Stimulated activated effector memory CD8-positive, alpha-beta T cell treated with anti-CD3 and anti-CD28 coated beads, Interleukin-12 subunit alpha, Interleukin-12 subunit beta, amount 100 ng/mL, for 72 hours (primary cell): ENCODE measurements around the gene TOPAZ1.
"Not testable (repeated sequence)": the region's sequence is repeated elsewhere in the genome, so short reads cannot be mapped to it uniquely, and the experiment has no call there.

Source experiments
- ATAC-seq: fragments of 150-1000 bp; cut with Tn5 transposase; 2 replicates; pipeline ENCODE4 v1.10.0; 2021
- DNase-seq, 2 donors: peaks; one replicate each; pipeline ENCODE4 v3.0.0; 2021 to 2022; ENCODE audit warnings: low spot score in 2 of 2
- H3K27ac Mint-ChIP-seq: one replicate; pipeline ENCODE4 v1.8.0; 2022; ENCODE audit warnings: mild to moderate bottlenecking, mixed read lengths
- H3K36me3 Mint-ChIP-seq: one replicate; pipeline ENCODE4 v1.8.0; 2022; ENCODE audit warnings: mild to moderate bottlenecking, mixed read lengths
- H3K4me1 Mint-ChIP-seq: one replicate; pipeline ENCODE4 v1.8.0; 2022; ENCODE audit warnings: mixed read lengths
- H3K4me3 Mint-ChIP-seq: one replicate; pipeline ENCODE4 v1.8.0; 2022; ENCODE audit warnings: mild to moderate bottlenecking, mixed read lengths
- H3K9me3 Mint-ChIP-seq: one replicate; pipeline ENCODE4 v1.8.0; 2022; ENCODE audit warnings: mixed read lengths

Gene TOPAZ1

DNA sequence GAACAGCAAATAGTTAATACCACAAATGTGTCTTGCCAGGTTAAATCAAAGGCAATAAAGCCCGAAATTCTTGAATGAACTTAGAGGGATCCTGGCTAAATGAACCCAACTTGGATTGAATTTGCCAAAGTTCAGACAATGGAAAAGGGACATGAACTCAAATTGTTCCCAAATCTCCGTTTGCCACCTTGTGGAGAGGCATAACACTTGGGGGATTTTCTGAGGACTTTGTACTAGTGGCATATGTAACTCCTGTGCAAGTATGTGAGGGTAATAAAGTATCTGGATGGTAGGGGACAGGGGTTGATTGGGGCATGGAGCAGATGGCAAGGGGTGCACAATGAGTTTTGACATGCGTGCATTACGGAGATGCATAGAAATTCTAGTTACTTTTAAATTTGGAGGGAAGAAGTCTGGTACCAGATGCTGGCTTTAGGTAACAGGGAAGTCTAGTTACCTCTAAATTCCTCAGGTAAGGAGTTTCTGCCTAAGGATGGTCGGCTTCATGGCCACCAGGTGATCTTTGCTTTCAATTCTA is 95.6 kb downstream of the TOPAZ1 start:
- no peak for ATAC-seq
- no peak for DNase-seq
- H3K4me3 Mint-ChIP-seq: peak overlapping the region; percentile 93
- H3K27ac Mint-ChIP-seq: peak overlapping the region; percentile 96
- peaks cover 22% of the 10 kb centered on the region for H3K4me1 Mint-ChIP-seq
- peaks cover 21% of the 10 kb centered on the region for H3K36me3 Mint-ChIP-seq
- H3K9me3 Mint-ChIP-seq: no peaks in the 10 kb centered on the region

DNA sequence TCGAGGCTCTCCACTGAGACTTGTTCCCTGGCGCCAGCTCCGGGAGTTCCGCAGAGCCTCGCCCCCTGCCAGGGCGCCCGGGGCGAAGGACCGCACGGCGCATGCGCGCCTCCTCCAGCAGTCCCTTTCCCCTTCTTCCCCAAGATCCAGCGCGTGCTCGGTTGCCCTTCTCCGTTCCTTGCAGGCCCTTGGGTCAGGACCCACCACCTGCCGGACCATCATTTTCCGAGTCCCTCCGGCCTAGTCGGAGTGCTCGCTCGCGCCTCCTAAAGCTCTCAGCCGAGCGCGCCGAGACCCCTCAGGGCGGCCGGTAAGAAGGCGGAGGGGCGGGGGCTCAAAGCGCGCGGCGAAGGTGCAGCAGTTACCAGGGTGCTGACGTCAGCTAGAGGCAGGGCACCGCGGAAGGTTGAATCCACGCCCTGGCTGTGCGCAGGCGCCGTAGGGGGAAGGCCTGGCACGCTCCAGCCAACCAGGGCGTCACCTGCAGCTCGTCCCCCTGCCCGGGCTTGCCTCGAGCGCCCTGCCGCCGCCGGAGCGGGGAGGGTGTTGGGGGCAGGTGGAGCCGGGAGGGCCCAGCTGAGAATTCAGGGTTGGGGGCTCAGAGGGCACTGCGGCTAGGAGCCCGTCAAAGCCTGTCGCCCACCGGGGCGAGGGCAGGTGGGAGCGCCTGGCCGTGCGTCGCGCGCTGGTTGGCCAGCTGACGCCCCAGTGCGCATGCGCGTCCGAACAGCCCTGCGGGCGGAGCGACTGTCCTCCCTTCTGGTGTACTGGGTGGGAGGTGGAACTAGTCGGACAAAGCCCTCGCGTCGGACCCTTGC is 96.5 kb downstream of the TOPAZ1 start, which contains the start of gene TCAIM:
TCAIM (plus strand) TSS at position 757 of the 818 bp plus-strand sequence. CDS start 16,017 bp downstream, outside the sequence.
- ATAC-seq (peak; percentile 97), DNase-seq (peak; percentile 97 to 99)
- H3K9me3 Mint-ChIP-seq: no peaks in the 10 kb centered on the region
- peaks cover 21% of the 10 kb centered on the region for H3K36me3 Mint-ChIP-seq
- peak within 1 kb of the TSS; percentile 96 for H3K27ac Mint-ChIP-seq
- H3K4me3 Mint-ChIP-seq: peak within 1 kb of the TSS; percentile 93
- peaks cover 22% of the 10 kb centered on the region for H3K4me1 Mint-ChIP-seq

DNA sequence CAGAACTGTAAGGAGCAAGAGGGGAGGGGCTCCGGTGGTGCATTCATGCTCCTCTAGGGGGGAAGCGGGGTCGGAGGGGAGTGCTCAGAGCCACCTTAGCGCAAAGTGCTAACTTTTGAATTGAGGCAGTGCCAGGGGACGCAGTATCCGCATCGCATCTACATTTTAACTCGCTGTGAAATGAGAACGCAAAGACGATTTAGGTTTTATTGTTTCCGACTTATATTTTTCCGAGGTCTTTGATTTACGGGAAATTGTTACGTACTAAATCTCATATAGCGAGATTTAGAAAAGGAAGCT is 97.1 kb downstream of the TOPAZ1 start:
- no peaks in the 10 kb centered on the region for H3K9me3 Mint-ChIP-seq
- no peak for ATAC-seq
- H3K4me3 Mint-ChIP-seq: peak overlapping the region; percentile 93
- H3K4me1 Mint-ChIP-seq: peaks cover 22% of the 10 kb centered on the region
- H3K36me3 Mint-ChIP-seq: peaks cover 21% of the 10 kb centered on the region
- no peak for DNase-seq
- peak overlapping the region; percentile 96 for H3K27ac Mint-ChIP-seq

DNA sequence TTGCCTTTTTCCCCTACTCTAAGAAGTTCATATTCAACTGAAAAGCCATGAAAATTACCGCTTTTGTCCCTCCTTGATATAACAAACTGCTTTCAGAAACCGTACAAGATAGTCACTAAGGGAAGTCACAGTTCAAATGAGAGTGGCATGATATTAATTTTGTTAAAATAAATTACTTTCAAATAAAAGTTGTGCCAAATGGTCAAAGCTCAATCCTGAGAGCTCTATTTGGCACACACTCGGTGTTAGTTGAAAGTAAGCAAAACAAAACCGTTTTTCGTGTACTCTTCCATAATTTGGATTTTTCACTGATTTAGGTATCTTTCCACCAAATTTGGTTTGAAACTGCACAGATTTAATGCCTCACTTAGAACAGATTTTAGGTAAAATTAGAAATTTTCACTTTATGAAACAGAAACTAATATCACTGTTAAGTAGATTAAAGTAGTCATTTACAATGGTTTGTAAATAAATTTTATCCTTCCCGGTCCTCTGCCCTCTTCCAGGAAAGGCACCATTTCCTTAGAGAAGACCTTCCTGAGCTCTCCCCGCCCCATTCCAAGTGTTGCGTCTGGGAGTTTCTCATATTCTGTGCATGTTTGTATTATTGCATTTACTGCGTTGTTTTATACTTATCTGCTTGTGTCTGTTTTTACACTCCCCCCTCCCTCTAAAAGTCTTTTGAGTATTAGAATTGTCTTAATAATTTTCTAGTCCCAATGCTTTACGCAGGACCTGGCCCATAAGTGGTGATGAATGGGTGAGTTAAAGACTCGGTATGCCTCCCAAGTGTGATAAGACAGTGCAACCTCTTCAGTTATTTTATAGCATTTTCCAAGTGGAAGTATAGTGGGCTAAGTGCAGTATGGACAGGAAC is 97.7 kb downstream of the TOPAZ1 start:
- Mint-ChIP-seq H3K36me3 (peaks cover 21% of the 10 kb centered on the region), H3K4me3 (peak overlapping the region; percentile 93), H3K4me1 (peaks cover 22% of the 10 kb centered on the region), H3K9me3 (no peaks in the 10 kb centered on the region), H3K27ac (peak overlapping the region; percentile 96)
- no peak for DNase-seq
- no peak for ATAC-seq

DNA sequence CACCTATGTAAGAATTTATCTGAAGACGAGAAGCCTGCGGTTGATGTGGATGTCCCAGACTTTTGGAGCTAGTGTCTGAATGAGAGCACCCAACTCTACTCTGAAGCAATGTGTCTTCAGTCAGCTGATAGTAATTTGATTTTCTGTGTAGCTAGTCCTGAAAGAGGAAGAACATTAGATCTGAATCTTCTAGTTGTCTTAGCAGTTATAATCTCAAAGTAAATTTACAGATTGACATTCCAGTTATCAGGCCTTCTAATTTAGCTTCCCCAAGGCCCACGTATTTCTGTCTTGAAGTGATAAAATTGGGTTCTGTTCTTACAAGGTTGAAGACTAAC is 98.3 kb downstream of the TOPAZ1 start:
- Mint-ChIP-seq H3K4me3 (peak overlapping the region; percentile 93), H3K4me1 (peaks cover 22% of the 10 kb centered on the region), H3K27ac (no peak overlapping the region), H3K36me3 (peaks cover 21% of the 10 kb centered on the region), H3K9me3 (no peaks in the 10 kb centered on the region)
- DNase-seq (no peak), ATAC-seq (no peak)

DNA sequence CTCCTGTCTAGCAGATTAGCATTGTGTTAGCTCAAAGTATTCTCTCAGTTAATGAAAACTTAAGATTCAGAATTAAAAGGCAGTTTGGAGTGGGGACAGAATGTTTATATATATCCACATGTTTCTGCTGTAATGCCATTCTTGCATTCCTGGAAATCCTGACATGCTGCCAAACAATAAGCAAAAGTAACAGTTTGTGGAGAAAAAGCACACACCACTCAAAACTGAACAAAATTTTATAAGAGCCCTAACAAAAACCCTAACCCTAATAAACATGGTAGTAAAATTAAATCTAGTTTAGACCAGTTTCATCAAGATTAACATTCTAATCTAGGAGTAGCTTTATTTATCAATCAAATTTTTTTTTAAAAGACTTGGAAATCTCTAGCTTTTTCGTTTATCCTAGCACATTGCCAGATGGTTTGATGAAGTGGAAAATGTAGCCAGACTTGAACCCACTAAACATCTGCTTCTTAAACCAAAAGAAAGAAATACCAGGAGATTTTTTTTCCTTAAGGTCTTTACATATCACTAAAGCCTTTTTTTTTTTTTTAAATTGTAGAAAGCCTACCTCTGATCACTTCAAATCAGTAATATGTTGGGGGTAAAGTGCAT is 100.6 kb downstream of the TOPAZ1 start:
- Mint-ChIP-seq H3K27ac (no peak overlapping the region), H3K4me1 (peaks cover 19% of the 10 kb centered on the region), H3K4me3 (no peak overlapping the region), H3K36me3 (peaks cover 19% of the 10 kb centered on the region), H3K9me3 (no peaks in the 10 kb centered on the region)
- DNase-seq (no peak), ATAC-seq (no peak)

DNA sequence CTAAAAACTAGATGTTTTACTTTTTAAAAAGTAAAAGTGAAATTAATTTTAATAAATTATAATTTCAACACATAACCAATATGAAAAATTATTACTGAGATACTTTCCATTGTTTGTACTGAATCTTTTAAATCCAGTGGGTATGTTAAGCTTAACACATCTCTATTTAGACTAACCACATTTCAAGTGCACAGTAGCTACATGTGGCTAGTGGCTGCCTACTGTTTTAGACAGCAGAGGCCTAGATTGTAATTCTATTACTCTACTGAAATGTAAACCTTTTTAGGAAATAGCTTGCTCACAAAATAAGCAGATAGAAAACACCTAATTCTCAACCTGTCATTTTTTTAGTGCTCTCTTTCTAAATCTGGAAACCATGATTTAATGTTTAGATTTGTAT is 101.7 kb downstream of the TOPAZ1 start:
- ATAC-seq (no peak), DNase-seq (no peak)
- Mint-ChIP-seq H3K9me3 (no peaks in the 10 kb centered on the region), H3K27ac (no peak overlapping the region), H3K4me3 (no peak overlapping the region), H3K4me1 (peaks cover 13% of the 10 kb centered on the region), H3K36me3 (peaks cover 8% of the 10 kb centered on the region)

DNA sequence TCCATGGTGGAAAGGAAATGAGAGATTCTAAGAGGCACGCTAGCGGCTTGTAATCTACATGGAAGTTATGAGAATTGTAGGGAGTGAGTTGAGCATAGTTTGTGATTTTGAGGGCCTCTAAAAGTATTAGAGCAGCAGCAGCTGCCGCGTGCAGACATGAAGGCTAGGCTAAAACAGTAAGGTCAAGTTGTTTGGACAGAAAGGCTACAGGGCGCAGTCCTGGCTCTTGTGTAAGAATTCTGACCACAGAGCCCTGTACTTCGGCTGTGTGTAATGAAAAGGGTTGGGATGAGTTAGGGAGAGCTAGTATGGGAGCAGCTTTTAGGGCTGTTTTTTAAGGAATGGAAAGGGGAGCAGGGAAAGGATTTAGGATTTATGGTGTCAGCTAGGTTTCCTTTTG is 104.9 kb downstream of the TOPAZ1 start:
- H3K4me1 Mint-ChIP-seq: peaks cover 20% of the 10 kb centered on the region
- H3K36me3 Mint-ChIP-seq, H3K9me3 Mint-ChIP-seq, H3K27ac Mint-ChIP-seq, DNase-seq, ATAC-seq, H3K4me3 Mint-ChIP-seq: not testable (repeated sequence)

DNA sequence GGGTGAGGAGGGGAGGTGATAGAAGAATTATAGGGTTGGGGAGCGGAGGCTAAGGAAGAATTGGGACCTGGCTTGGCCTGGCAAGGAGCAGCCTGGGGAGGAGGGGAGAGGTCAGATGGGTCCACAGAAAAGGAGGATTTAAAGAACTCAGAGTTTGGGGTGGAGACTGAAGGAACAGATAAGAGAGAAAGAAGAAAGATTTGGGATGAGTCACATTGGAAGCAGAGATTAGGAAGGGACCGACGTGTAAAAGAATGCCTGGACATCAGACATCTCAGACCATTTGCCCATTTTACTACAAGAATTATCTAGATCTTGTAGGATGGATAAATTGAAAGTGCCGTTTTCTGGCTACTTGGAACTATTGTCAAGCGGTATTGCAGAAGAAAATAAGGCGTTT is 107.3 kb downstream of the TOPAZ1 start:
- H3K27ac Mint-ChIP-seq: no peak overlapping the region
- H3K9me3 Mint-ChIP-seq: no peaks in the 10 kb centered on the region
- H3K4me1 Mint-ChIP-seq: peaks cover 20% of the 10 kb centered on the region
- no peak overlapping the region for H3K4me3 Mint-ChIP-seq
- no peak for DNase-seq
- no peaks in the 10 kb centered on the region for H3K36me3 Mint-ChIP-seq
- no peak for ATAC-seq

DNA sequence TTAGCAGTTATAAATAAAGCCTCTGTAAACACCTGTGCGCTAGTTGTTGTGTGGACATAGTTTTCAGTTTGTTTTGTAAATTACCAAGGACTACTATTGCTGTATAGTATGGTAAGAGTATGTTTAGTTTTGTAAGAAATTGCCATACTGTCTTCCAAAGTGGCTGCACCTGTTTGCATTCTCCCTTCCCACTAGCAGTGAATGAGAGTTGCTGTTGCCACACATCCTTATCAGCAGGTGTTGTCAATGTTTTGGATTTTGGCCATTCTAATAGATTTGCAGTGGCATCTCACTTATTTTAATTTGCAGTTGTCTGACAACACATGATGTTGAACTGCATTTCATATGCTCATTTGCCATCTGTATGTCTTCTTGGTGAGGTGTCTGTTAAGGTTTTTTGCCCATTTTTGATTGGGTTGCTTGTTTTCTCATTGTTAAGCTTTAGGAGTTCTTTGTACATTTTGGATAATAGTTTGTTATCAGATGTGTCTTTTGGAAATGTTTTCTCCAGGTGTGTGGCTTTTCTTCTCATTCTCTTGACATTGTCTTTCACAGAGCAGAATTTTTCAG is 111.8 kb downstream of the TOPAZ1 start:
- Mint-ChIP-seq H3K27ac (no peak overlapping the region), H3K9me3 (no peaks in the 10 kb centered on the region), H3K36me3 (peaks cover 13% of the 10 kb centered on the region), H3K4me3 (no peak overlapping the region), H3K4me1 (peaks cover 16% of the 10 kb centered on the region)
- ATAC-seq: no peak
- DNase-seq: no peak

DNA sequence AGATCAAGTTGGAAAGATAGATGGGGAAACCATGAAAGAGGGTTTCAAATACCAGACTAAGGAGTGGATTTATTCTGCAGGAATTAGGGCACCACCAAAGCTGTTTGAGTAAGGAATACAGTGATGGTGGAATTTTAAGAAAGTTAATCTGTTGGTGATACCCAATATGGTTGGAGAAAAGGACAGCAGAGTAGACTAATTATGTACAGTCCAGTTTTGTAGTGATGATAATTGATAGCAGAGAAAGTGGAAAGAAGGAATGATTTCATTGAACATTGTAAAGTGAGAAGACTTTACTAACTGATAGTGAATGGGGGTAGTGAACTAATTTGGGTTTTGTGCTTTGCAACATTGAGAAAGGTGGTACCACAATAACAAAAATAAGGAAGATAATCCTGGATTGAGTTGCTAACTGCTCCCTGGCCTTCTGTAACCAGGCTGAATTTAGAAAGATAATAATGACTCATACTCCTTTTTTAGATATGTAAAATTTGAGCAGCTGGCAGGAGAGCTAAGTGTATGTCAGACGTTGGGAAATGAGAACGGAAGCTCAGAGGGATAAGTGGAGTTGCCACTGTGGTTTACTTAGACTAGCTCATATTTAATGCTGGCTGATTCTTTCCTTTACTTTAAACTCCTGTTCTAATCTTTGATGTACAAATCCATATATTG is 113.8 kb downstream of the TOPAZ1 start:
- H3K4me1 Mint-ChIP-seq: no peaks in the 10 kb centered on the region
- ATAC-seq: no peak
- no peak for DNase-seq
- no peak overlapping the region for H3K4me3 Mint-ChIP-seq
- peaks cover 19% of the 10 kb centered on the region for H3K36me3 Mint-ChIP-seq
- H3K27ac Mint-ChIP-seq: no peak overlapping the region
- no peaks in the 10 kb centered on the region for H3K9me3 Mint-ChIP-seq

DNA sequence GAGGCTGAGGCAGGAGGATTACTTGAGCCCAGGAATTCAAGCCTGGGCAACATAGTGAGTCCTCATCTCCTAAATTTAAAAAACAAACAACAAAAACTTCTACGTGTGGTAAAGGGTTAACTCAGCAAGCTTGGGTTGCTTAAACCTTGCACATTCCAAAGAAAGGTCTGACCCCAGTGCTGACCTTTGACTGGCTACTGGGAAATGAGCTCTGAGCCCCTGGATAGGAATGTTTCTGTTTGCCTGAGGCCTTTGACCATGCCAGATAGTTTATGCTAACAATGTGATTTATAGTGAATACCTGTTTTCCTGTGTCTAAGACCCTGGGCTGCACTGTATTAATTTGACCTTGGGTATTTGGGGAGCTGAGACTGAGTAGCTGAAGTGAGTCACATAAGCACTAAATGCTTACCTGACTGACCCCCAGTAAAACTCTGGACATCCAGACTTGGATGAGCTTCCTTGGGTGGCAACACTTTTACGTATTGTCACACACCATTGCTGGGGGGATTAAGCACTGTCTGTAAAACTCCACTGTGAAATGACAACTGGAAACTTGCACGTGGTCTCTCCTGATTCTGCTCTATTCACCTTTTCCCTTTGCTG is 117.6 kb downstream of the TOPAZ1 start:
- no peak overlapping the region for H3K27ac Mint-ChIP-seq
- ATAC-seq: no peak
- H3K4me1 Mint-ChIP-seq: no peaks in the 10 kb centered on the region
- H3K4me3 Mint-ChIP-seq: no peak overlapping the region
- DNase-seq: no peak
- H3K9me3 Mint-ChIP-seq: no peaks in the 10 kb centered on the region
- H3K36me3 Mint-ChIP-seq: peaks cover 19% of the 10 kb centered on the region

DNA sequence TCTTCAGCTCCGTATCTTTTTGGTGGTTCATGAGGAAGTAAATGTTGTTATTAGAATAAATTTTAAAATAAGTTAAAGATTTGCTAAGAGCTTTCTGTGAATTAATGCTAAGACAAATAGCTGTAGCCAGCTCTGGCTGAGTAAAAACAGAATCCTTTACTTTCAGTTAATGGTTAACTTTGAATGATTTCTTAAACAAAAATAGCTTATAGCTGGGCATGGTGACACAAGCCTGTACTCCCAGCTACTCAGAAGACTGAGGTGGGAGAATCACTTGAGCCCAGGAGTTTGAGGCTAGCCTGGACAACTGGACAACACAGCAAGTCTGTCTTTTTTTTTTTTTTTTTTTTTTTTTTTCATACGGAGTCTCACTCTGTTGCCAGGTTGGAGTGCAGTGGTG is 121.9 kb downstream of the TOPAZ1 start:
- H3K27ac Mint-ChIP-seq: no peak overlapping the region
- no peaks in the 10 kb centered on the region for H3K9me3 Mint-ChIP-seq
- H3K4me3 Mint-ChIP-seq: no peak overlapping the region
- peaks cover 6% of the 10 kb centered on the region for H3K36me3 Mint-ChIP-seq
- no peaks in the 10 kb centered on the region for H3K4me1 Mint-ChIP-seq
- ATAC-seq (no peak), DNase-seq (no peak)

DNA sequence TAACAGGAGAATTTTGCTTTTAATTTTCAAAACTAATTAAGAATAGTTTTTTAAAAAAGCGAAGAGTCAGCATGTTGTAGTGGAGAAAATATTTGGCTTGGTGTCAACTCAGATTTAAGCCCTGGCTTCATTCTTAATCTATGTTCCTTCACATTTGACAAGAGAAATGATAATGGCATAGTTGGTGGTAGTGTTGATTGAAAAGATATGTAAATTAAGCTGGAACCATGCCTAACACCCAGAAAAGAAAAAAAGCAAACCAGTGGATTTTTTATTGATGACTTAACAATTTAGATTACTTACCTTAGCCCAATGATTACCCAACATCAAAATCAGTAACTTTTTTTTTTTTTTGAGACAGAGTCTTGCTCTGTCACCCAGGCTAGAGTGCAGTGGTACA is 124.3 kb downstream of the TOPAZ1 start:
- no peaks in the 10 kb centered on the region for H3K36me3 Mint-ChIP-seq
- ATAC-seq: no peak

More for the DNA sequence above, 124.3 kb downstream of the TOPAZ1 start:
- no peaks in the 10 kb centered on the region for H3K4me1 Mint-ChIP-seq
- DNase-seq: no peak
- H3K4me3 Mint-ChIP-seq: no peak overlapping the region
- no peak overlapping the region for H3K27ac Mint-ChIP-seq
- H3K9me3 Mint-ChIP-seq: no peaks in the 10 kb centered on the region
